HFFc6 (cell line): Measurements from ENCODE around the gene TP73. TPM values are rescaled to one million over a fixed set of nuclear protein-coding genes. Genes with fewer than 3 reads are reported as not detected.

ENCODE experiments used
- DNase-seq: peaks from one replicate; pipeline ENCODE4 v3.0.0-alpha.2; 2018
- H3K27ac Mint-ChIP-seq: 2 replicates; pipeline ENCODE4 v1.8.0; 2020; ENCODE audit warnings: mild to moderate bottlenecking, mixed read lengths
- H3K27me3 Mint-ChIP-seq: 2 replicates; pipeline ENCODE4 v1.8.0; 2021; ENCODE audit warnings: mild to moderate bottlenecking, moderate library complexity, mixed read lengths; ENCODE audit not compliant: insufficient read depth
- H3K36me3 Mint-ChIP-seq: 2 replicates; pipeline ENCODE4 v1.8.0; 2021; ENCODE audit warnings: low read depth, mixed read lengths
- H3K4me1 Mint-ChIP-seq: 2 replicates; pipeline ENCODE4 v1.8.0; 2020; ENCODE audit warnings: low read depth, mixed read lengths
- H3K4me3 Mint-ChIP-seq: 2 replicates; pipeline ENCODE4 v1.8.0; 2020; ENCODE audit warnings: mild to moderate bottlenecking, moderate library complexity, mixed read lengths
- H3K9me3 Mint-ChIP-seq: 2 replicates; pipeline ENCODE4 v1.8.0; 2020; ENCODE audit warnings: mild to moderate bottlenecking, mixed read lengths
- total RNA-seq, 6 experiments: library from RNA; stranded (reverse); fragmentation: NEBNext Ultra II Directional; extraction: Animal tissue kit (Norgen Biotek cat#: 25700); gene quantifications; 2 replicates in 1 of 6; 3 replicates in 5 of 6; pipeline ENCODE4 v1.2.3, GENCODE V29; 2021
- TF ChIP-seq, protein P1 (sequence below): fragments of 200-600 bp; sonication (generic); IDR thresholded peaks from 2 replicates; pipeline ENCODE4 v1.5.0; 2021; ENCODE audit warnings: antibody characterized with exemption, mild to moderate bottlenecking

The TP73 gene
- total RNA-seq, 6 experiments from 2014 or later = not detected

DNA sequence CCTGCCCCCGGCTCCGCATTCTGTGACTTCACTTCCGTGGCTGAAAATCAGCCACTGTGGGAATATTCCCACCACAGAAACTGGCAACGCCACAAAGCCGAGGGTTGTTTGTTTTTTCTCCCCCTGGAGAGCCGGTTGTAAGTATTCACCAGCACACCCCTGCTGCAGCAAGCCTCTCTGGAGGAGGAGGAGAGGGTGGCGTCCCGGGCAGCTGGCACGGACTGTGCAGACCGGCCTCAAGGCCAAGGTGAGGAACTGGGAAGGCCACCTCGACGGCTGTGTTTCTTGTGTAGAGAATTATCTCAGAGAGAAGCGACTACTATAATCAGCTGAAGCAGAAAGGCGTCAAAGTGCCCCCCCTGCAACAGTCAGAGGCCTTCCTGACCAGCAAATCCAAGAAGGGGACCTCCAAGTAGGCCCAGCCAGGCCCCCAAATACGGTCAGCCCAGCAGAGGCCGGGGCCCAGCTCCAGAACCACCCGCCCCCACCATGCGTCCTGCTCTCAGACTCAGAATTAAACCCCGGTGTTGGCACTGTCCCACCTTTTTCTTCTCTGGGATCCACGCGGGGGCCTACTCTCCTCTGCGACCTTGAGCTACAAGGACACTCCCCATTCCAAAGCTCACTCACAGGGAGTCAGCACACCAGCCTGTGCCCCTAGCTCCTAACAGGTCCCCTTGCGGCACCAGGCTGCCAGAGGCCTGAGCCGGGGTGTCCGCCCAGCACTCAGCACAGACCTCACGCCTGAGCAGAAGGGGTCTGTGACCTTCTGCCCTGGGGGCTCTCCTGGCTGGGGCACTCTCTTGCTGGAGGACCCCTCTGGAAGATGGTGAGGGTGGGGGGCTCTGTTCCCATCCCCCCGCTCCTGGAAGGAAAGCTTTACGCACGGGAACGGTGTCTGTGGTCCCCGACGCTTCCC is 119.1 kb downstream of the TP73 start:
- Mint-ChIP-seq H3K27ac (no peak overlapping the region), H3K36me3 (no peaks in the 10 kb centered on the region), H3K4me1 (peaks cover 4% of the 10 kb centered on the region; the same call in 1 of the 2 replicates), H3K9me3 (no peaks in the 10 kb centered on the region), H3K4me3 (no peak overlapping the region), H3K27me3 (peaks cover 29% of the 10 kb centered on the region)
- DNase-seq = no peak
- TF ChIP-seq, protein P1, sequence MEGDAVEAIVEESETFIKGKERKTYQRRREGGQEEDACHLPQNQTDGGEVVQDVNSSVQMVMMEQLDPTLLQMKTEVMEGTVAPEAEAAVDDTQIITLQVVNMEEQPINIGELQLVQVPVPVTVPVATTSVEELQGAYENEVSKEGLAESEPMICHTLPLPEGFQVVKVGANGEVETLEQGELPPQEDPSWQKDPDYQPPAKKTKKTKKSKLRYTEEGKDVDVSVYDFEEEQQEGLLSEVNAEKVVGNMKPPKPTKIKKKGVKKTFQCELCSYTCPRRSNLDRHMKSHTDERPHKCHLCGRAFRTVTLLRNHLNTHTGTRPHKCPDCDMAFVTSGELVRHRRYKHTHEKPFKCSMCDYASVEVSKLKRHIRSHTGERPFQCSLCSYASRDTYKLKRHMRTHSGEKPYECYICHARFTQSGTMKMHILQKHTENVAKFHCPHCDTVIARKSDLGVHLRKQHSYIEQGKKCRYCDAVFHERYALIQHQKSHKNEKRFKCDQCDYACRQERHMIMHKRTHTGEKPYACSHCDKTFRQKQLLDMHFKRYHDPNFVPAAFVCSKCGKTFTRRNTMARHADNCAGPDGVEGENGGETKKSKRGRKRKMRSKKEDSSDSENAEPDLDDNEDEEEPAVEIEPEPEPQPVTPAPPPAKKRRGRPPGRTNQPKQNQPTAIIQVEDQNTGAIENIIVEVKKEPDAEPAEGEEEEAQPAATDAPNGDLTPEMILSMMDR = no peak

DNA sequence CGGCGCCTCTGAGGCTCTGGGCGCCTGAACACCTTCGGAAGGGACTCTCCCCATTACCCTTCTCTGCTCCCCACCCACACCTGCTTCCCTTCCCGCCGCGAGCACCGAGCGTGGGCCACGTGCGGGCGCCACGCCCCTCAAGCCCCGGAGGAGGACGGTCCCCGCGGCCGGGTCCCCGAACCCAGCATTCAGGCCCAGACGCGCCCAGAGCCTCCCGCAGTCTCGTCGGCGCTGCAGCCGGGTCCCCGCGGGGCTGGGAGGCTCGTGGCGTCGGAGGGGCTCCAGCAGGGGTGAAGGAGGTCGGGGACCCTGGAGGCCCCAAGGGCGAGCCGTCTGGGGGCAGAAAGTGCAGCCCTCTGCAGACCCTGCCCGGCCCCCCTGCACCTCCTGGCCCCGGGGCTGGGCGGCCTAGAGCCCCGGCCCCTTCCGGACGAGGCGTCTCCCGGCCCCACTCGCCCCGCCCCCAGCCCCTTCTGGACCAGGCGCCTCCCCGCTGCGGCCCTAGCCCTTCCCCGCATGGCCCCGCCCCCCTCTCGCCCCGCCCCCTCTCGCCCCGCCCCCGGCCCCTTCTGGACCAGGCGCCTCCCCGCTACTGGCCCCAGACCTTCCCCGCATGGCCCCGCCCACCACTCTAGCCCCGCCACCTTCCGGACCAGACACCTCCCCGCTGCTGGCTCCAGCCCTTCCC is 119.9 kb downstream of the TP73 start:
- peaks cover 27% of the 10 kb centered on the region for H3K27me3 Mint-ChIP-seq
- peaks cover 4% of the 10 kb centered on the region; the same call in 1 of the 2 replicates for H3K4me1 Mint-ChIP-seq
- DNase-seq = peak; percentile 36
- no peaks in the 10 kb centered on the region for H3K9me3 Mint-ChIP-seq
- no peak overlapping the region for H3K27ac Mint-ChIP-seq
- no peak overlapping the region for H3K4me3 Mint-ChIP-seq
- TF ChIP-seq, protein P1 = no peak
- H3K36me3 Mint-ChIP-seq = no peaks in the 10 kb centered on the region

DNA sequence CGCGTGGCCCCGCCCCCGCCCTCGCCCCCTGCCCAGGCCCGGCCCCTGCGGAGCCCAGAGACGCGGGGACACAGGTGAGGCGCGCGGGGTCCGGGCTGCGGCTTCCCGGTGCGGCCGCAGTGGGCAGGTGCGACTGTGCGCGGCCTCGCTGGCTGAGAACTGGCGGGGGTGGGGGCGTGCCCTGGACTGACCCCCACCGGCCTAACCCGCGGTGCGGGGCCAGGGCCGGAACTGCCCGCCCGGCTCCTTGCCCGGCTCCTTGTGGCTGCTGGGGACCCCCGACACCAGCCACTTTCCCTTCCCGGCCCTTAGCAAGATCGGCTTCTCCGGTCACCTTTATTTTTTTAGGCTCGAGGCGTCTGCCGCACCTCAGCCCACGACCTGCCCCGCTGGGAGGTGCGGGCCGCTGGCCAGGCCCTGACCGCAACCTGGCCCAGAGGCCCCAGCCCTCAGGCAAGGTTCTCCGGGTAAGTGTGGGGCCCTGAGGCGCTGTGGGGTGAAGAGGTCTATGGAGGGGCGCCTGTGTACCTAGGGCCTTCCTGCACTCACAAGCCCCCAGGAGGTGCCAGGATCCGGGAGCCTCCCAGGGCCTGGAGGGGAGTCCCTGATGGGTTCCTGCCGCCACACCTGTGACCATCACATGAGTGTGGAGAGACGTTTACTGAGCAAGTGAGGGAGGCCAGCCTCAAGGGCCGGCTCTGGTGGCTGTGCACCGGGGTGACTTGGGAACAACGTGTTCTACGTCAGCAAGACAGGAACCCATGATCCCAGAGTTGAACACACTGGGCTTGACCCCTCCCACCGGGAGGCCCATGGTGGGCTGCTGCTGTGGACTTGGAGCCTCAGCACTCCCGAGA is 120.6 kb downstream of the TP73 start, which contains the start of gene SMIM1:
Gene SMIM1, plus strand, starts transcription at position 35 of the 857 bp plus-strand sequence. CDS start 2,625 bp downstream, outside the sequence.
- H3K27me3 Mint-ChIP-seq = peaks cover 20% of the 10 kb centered on the region
- no peaks in the 10 kb centered on the region for H3K9me3 Mint-ChIP-seq
- no peak within 1 kb of the TSS for H3K27ac Mint-ChIP-seq
- peaks cover 4% of the 10 kb centered on the region; the same call in 1 of the 2 replicates for H3K4me1 Mint-ChIP-seq
- no peaks in the 10 kb centered on the region for H3K36me3 Mint-ChIP-seq
- TF ChIP-seq, protein P1 = no peak
- peak within 1 kb of the TSS; percentile 41 for H3K4me3 Mint-ChIP-seq
- DNase-seq = no peak

DNA sequence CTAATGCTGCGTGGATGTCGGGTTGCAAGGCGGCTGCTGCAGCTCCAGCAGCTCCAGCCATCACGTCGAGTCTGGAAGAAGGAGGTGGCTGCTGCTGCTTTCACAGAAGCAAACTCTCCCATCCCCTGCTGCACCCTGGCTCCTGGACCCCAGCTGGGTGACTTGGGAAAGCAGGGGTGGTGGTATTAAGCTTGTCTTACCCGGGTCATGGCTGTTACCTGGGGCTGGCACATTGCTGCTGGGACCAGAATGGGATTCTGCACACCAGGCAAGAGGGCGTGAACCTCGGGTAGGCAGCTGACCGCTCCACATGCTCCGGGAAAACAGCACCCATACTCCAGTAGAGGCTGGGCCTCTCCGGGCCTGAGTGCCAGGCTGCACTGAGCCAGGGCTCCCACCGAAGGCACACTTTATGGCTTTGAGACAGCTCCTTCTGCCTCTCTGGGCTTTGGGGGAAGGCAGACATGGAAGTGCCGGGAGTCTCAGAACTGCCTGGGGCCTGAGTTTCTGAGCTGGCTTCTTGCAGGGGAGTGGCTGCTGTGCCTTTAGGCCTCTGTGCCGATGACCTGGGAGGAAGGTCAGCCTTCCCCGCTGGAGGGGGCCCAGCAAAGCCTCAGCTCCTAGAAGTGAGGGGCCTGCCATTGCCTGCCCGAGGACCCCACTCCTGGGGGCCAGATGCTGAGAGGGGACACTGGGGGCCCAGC is 121.4 kb downstream of the TP73 start:
- H3K9me3 Mint-ChIP-seq = no peaks in the 10 kb centered on the region
- DNase-seq = no peak
- H3K36me3 Mint-ChIP-seq = no peaks in the 10 kb centered on the region
- H3K27me3 Mint-ChIP-seq = peaks cover 20% of the 10 kb centered on the region
- H3K4me3 Mint-ChIP-seq = no peak overlapping the region
- TF ChIP-seq, protein P1 = no peak
- H3K4me1 Mint-ChIP-seq = peaks cover 4% of the 10 kb centered on the region; the same call in 1 of the 2 replicates
- H3K27ac Mint-ChIP-seq = no peak overlapping the region
